GM21723 (cell line): Measurements from ENCODE around the gene ARID1B.
"Not testable (repeated sequence)": the region's sequence is repeated elsewhere in the genome, so short reads cannot be mapped to it uniquely, and the experiment has no call there.

Experiments used
- ATAC-seq: cut with Tn5 transposase; IDR thresholded peaks from one replicate; pipeline ENCODE4 v1.9.1; 2021; ENCODE audit warnings: mild to moderate bottlenecking, moderate library complexity; ENCODE audit not compliant: unreplicated experiment

Gene ARID1B

DNA sequence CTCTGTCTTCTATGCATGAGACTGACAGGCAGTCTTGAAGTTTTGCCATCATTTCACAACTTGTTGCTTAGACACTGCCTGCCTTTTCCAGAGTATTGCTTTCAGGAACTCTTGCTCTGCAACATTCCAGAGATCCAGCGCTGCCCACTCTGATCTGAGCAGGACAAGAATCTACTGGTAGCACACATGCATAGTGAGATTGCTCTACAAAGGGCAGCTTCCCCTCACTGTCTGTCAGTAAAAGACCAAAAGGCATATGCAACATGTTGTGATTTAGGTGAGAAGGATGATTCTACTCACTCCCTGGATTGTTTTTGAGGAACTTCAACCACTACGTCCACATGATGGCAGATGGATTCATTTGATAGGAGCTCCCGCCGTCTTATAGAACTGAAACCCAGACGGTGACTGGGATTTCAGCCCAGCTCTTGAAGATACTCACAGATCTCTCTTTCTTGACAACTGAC lies 259.1 kb downstream of the ARID1B start:
- ATAC-seq: no peak

GRCh38 chr6:157037165-157037564 lies 260.0 kb downstream of the ARID1B start:
- no peak for ATAC-seq

GRCh38 chr6:157038610-157039009 lies 261.4 kb downstream of the ARID1B start:
- ATAC-seq: no peak

DNA sequence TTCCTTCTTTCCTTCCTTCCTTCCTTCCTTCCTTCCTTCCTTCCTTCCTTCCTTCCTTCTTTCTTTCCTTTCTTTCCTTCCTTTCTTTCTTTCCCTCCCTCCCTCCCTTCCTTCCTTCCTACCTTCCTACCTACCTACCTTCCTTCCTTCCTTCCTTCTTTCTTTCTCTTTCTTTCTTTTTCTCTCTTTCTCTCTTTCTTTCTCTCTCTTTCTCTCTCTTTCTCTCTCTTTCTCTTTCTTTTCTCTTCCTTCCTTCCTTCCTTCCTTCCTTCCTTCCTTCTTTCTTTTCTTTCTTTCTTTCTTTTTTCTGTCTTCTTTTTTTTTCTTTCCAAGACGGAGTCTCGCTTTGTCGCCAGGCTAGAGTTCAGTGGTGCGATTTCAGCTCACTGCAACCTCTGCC lies 262.5 kb downstream of the ARID1B start:
- not testable (repeated sequence) for ATAC-seq

GRCh38 chr6:157040191-157040590 lies 263.0 kb downstream of the ARID1B start:
- ATAC-seq: no peak

GRCh38 chr6:157045831-157046454 lies 268.8 kb downstream of the ARID1B start:
- ATAC-seq: no peak

- ATAC-seq: no peak
These were observed 269.6 kb downstream of the ARID1B start for GRCh38 chr6:157046776-157047175.

GRCh38 chr6:157047328-157047727 lies 270.1 kb downstream of the ARID1B start:
- ATAC-seq: no peak

DNA sequence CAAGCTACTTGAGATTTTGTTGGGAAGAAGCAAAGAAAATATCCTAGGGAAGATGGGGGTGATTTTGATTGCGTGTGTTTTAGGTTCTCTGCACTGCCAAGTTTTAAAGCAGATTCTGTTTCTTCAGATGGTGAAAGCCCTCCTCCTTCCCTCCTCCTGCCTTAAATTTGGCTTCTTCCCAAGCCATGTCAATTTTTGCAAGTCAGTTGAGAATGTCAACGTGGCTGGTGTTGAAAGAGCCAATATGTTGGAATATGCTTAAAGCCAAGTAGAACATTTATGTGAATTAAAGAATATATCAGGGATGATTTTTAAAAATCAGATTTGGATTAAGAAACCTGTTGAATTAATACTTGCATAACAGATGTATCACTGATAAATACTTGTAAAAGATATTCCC lies 270.8 kb downstream of the ARID1B start:
- no peak for ATAC-seq

DNA sequence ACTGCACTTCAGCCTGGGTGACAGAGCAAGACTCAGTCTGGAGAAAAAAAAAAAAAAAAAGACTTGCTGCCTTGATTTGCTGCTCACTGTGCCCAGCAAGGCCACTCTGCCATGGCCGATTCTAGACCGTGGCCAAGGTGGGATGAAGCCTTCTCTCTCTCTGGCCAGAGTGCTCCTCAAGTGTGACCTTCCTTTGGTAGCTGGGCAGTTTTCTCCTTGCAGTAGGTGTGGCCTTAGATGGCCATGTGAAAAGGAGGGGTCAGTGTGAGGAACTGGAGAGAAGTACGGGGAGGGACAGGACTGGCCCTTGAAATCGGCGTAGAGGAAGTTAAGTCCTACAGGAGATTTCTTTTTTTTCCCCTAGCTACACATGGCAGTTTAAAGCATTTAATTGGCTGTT lies 272.0 kb downstream of the ARID1B start:
- ATAC-seq: no peak

- no peak for ATAC-seq
These were observed 273.5 kb downstream of the ARID1B start for GRCh38 chr6:157050537-157051265.

GRCh38 chr6:157054531-157054979 lies 277.4 kb downstream of the ARID1B start:
- ATAC-seq: peak; percentile 74

- no peak for ATAC-seq
These were observed 278.7 kb downstream of the ARID1B start for GRCh38 chr6:157055863-157056262.

DNA sequence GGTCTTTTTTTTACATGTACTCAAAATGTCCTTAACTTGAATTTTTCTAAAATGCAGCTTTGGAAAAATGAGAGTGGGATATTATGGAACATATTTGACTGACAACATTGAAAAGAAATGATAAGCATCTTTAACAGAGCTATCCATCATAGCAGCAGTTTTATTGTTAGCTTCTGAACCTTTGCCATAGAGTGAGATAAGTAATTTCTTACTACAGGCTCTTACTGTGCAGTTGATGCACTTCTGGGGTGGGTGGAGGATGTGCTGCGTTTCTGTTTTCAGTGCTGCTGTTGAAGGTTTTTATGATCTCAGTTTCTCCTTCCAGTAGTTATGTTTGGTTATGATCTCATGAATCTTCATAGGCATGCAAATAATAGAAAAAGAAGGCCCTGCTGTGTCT lies 279.1 kb downstream of the ARID1B start:
- no peak for ATAC-seq

GRCh38 chr6:157058574-157058973 lies 281.4 kb downstream of the ARID1B start:
- no peak for ATAC-seq

DNA sequence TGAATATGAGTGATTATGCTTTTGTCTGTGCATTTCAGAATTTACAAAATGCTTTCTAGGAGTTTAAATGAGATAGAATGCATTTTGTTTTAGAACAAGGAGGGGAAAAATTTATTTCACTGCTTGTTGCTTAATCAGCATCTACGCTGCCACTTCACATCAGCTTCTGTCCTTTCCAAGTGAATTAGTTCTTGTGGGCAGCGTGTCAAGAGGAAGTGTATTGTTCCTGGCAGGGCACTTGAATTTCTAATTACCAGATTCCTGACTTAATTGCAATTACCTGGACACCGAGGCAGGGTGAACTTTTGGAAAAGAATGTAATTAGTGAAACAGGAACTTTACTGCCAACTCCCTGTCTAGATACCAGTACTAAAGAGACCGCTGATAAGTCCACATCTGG lies 282.6 kb downstream of the ARID1B start:
- ATAC-seq: no peak

DNA sequence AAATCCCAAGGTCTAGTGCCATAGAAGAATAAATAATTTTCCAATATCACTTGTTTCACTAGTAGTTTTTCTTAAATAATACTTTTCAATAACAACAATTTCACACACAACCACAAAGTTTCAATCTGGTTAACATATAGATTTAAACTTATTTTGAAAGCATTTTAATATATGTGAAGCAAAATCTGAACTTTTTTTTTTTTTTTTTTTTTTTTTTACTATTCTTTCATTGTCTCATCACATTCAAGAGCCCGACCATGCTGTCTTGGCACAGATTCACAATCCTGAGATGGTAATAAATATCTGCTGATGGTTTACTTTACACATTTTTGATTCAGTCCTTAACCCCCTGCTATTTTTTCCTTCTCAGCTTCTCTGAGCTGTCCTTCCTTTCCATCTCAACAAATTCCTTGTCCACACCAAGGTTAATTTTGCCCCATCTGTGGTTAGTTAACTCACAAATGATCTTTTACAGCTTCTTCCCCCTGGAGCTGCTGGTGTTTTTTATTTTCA lies 283.3 kb downstream of the ARID1B start:
- ATAC-seq: no peak

- ATAC-seq: no peak
These were observed 284.8 kb downstream of the ARID1B start for GRCh38 chr6:157061770-157062594.

- no peak for ATAC-seq
These were observed 286.2 kb downstream of the ARID1B start for GRCh38 chr6:157063176-157063905.

GRCh38 chr6:157063923-157064322 lies 286.7 kb downstream of the ARID1B start:
- ATAC-seq: no peak

DNA sequence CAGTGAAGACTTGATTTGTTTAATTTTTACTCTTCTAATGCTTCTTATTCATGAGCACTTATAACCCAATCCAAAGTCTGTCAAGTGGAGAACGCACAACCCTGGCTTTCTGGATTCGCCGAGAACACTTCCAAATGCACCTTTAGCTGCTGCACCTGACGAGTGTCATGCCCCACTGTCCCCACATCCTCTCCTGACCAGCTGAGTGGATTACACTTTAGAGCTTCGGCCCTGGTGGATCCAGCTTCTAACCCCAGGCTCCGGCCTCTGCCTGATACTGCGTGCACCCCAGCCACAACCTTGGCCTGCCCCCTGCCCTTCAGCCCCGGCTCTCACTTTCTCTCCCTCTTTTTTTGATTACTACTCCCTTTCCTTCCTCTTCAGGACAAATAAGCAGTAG lies 287.3 kb downstream of the ARID1B start:
- ATAC-seq: no peak
